Astrocyte (in vitro differentiated cells and primary cell): ENCODE data around the gene ATXN2L. TPM values are rescaled to one million over a fixed set of nuclear protein-coding genes. Genes with fewer than 3 reads are reported as not detected.
A peak's percentile ranks its signal among the peaks of the same experiment; 100 is the strongest.

Experiments used
- DNase-seq: peaks from one replicate; pipeline ENCODE4 v3.0.0-alpha.2; 2010; ENCODE audit warnings: low read depth
- FAIRE-seq: peaks from 2 replicates; lab custom pipeline; 2011; peaks lifted over from hg19 to GRCh38; lab: Jason Lieb, UNC
- H2AFZ ChIP-seq: 2 replicates; pipeline ENCODE4 v1.6.0; 2012; ENCODE audit warnings: low read depth, low read length, inconsistent platforms
- H3K27ac ChIP-seq: 2 replicates; pipeline ENCODE4 v1.5.1; 2011; ENCODE audit warnings: low read depth, low read length, inconsistent platforms
- H3K27me3 ChIP-seq: 2 replicates; pipeline ENCODE4 v1.6.0; 2011; ENCODE audit warnings: low read length, inconsistent platforms; ENCODE audit not compliant: insufficient read depth
- H3K36me3 ChIP-seq: 2 replicates; pipeline ENCODE4 v1.5.1; 2011; ENCODE audit warnings: low read length, inconsistent platforms; ENCODE audit not compliant: insufficient read depth
- H3K4me1 ChIP-seq: 2 replicates; pipeline ENCODE4 v1.5.1; 2011; ENCODE audit warnings: low read length, inconsistent platforms; ENCODE audit not compliant: insufficient read depth
- H3K4me2 ChIP-seq: 2 replicates; pipeline ENCODE4 v1.6.0; 2012; ENCODE audit warnings: low read length, inconsistent platforms
- H3K4me3 ChIP-seq: 2 replicates; pipeline ENCODE4 v1.5.1; 2011; ENCODE audit warnings: low read depth, mild to moderate bottlenecking, low read length, inconsistent platforms; ENCODE audit not compliant: insufficient read depth
- H3K79me2 ChIP-seq: 2 replicates; pipeline ENCODE4 v1.6.0; 2012; ENCODE audit warnings: mild to moderate bottlenecking, low read length, inconsistent platforms; ENCODE audit not compliant: insufficient read depth
- H3K9ac ChIP-seq: 2 replicates; pipeline ENCODE4 v1.6.0; 2012; ENCODE audit warnings: mild to moderate bottlenecking, low read length, inconsistent platforms
- H3K9me3 ChIP-seq: 2 replicates; pipeline ENCODE4 v1.5.1; 2012; ENCODE audit warnings: low read depth, mild to moderate bottlenecking, low read length, inconsistent platforms; ENCODE audit not compliant: insufficient read depth
- H4K20me1 ChIP-seq: 2 replicates; pipeline ENCODE4 v1.6.0; 2012; ENCODE audit warnings: low read length, inconsistent platforms; ENCODE audit not compliant: insufficient read depth
- H3K27ac Mint-ChIP-seq: one replicate; pipeline ENCODE4 v1.8.0; 2021; ENCODE audit warnings: mild to moderate bottlenecking, mixed read lengths; ENCODE audit not compliant: unreplicated experiment
- H3K27me3 Mint-ChIP-seq: one replicate; pipeline ENCODE4 v1.8.0; 2021; ENCODE audit warnings: low read depth, mixed read lengths; ENCODE audit not compliant: unreplicated experiment
- H3K36me3 Mint-ChIP-seq: one replicate; pipeline ENCODE4 v1.8.0; 2021; ENCODE audit warnings: low read depth, mixed read lengths; ENCODE audit not compliant: unreplicated experiment
- H3K4me1 Mint-ChIP-seq: one replicate; pipeline ENCODE4 v1.8.0; 2021; ENCODE audit warnings: low read depth, mixed read lengths; ENCODE audit not compliant: unreplicated experiment
- H3K4me3 Mint-ChIP-seq: one replicate; pipeline ENCODE4 v1.8.0; 2021; ENCODE audit warnings: mild to moderate bottlenecking, moderate library complexity, mixed read lengths; ENCODE audit not compliant: unreplicated experiment
- H3K9me3 Mint-ChIP-seq: one replicate; pipeline ENCODE4 v1.8.0; 2021; ENCODE audit warnings: mild to moderate bottlenecking, mixed read lengths; ENCODE audit not compliant: unreplicated experiment
- EZH2 ChIP-seq: IDR thresholded peaks from 2 replicates; pipeline ENCODE4 v1.6.1; 2012; ENCODE audit warnings: mild to moderate bottlenecking, low read length, inconsistent platforms; ENCODE audit not compliant: insufficient read depth
- total RNA-seq: library from RNA; stranded (reverse); gene quantifications from 2 replicates; pipeline ENCODE4 v1.2.1, GENCODE V29; 2021
- TF ChIP-seq, protein P1 (sequence below): IDR thresholded peaks from 2 replicates; pipeline ENCODE4 v1.5.1; 2011; ENCODE audit warnings: low read depth, mild to moderate bottlenecking, inconsistent platforms, low read length, moderate library complexity; ENCODE audit not compliant: insufficient read depth

The ATXN2L gene
- total RNA-seq, 1 donor from 2014 or later = 191 TPM

DNA sequence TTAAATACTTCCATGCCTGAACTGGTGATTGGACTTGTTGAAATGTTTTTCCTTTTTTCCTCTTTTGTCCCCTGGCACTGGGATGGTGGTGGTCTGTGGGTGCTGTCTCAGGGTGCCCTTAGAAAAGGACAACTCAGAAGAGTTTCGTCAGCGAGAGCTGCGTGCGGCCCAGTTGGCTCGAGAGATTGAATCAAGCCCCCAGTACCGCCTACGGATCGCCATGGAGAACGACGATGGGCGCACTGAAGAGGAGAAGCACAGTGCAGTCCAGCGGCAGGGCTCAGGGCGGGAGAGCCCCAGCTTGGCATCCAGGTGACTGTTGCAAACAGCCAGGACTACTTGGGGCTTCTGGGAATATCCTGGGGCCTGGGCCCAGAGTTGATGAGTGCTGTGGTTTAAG is 6.9 kb downstream of the ATXN2L start:
- H3K27ac ChIP-seq = no peak overlapping the region
- peaks cover 15% of the 10 kb centered on the region for H3K4me1 ChIP-seq
- peaks cover 73% of the 10 kb centered on the region for H3K79me2 ChIP-seq
- H4K20me1 ChIP-seq = peaks cover 97% of the 10 kb centered on the region
- no peak overlapping the region for H2AFZ ChIP-seq
- peaks cover 46% of the 10 kb centered on the region for H3K36me3 Mint-ChIP-seq
- H3K27me3 ChIP-seq = no peaks in the 10 kb centered on the region
- H3K27ac Mint-ChIP-seq = no peak overlapping the region
- H3K4me1 Mint-ChIP-seq = peaks cover 31% of the 10 kb centered on the region
- no peak overlapping the region for H3K4me3 ChIP-seq
- no peak overlapping the region for H3K4me2 ChIP-seq
- H3K4me3 Mint-ChIP-seq = peak overlapping the region; percentile 27
- H3K27me3 Mint-ChIP-seq = no peaks in the 10 kb centered on the region
- no peak for DNase-seq
- H3K9ac ChIP-seq = no peak overlapping the region
- no peaks in the 10 kb centered on the region for H3K9me3 ChIP-seq
- FAIRE-seq = no peak
- no peaks in the 10 kb centered on the region for H3K9me3 Mint-ChIP-seq
- TF ChIP-seq EZH2 = no peak
- TF ChIP-seq, protein P1, sequence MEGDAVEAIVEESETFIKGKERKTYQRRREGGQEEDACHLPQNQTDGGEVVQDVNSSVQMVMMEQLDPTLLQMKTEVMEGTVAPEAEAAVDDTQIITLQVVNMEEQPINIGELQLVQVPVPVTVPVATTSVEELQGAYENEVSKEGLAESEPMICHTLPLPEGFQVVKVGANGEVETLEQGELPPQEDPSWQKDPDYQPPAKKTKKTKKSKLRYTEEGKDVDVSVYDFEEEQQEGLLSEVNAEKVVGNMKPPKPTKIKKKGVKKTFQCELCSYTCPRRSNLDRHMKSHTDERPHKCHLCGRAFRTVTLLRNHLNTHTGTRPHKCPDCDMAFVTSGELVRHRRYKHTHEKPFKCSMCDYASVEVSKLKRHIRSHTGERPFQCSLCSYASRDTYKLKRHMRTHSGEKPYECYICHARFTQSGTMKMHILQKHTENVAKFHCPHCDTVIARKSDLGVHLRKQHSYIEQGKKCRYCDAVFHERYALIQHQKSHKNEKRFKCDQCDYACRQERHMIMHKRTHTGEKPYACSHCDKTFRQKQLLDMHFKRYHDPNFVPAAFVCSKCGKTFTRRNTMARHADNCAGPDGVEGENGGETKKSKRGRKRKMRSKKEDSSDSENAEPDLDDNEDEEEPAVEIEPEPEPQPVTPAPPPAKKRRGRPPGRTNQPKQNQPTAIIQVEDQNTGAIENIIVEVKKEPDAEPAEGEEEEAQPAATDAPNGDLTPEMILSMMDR = no peak
- H3K36me3 ChIP-seq = peaks cover 81% of the 10 kb centered on the region

DNA sequence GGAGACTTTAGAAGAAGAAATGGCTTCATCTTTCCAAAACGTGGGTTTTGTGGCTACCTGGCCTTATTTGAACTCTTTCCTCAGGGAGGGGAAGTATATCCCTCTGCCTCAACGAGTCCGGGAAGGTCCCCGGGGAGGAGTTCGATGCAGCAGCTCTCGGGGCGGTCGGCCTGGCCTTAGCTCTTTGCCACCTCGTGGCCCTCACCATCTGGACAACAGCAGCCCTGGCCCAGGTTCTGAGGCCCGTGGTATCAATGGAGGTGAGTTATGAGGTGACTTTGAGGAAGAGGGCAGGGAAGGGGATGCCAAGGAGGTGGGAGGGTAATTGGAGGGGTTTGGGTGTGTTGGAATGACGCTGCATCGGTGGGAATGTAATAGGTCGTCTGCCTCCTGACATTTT is 7.7 kb downstream of the ATXN2L start:
- peaks cover 81% of the 10 kb centered on the region for H3K36me3 ChIP-seq
- Mint-ChIP-seq H3K4me1 (peaks cover 25% of the 10 kb centered on the region), H3K27ac (no peak overlapping the region), H3K9me3 (no peaks in the 10 kb centered on the region), H3K27me3 (no peaks in the 10 kb centered on the region), H3K4me3 (no peak overlapping the region), H3K36me3 (peaks cover 48% of the 10 kb centered on the region)
- H3K4me2 ChIP-seq = no peak overlapping the region
- FAIRE-seq (no peak), DNase-seq (no peak)
- no peak overlapping the region for H3K4me3 ChIP-seq
- H4K20me1 ChIP-seq = peaks cover 97% of the 10 kb centered on the region
- H3K27me3 ChIP-seq = no peaks in the 10 kb centered on the region
- H3K9ac ChIP-seq = no peak overlapping the region
- no peak overlapping the region for H3K27ac ChIP-seq
- H3K9me3 ChIP-seq = no peaks in the 10 kb centered on the region
- H3K4me1 ChIP-seq = peaks cover 7% of the 10 kb centered on the region
- peaks cover 70% of the 10 kb centered on the region for H3K79me2 ChIP-seq
- no peak for TF ChIP-seq EZH2
- TF ChIP-seq, protein P1 = no peak
- no peak overlapping the region for H2AFZ ChIP-seq

DNA sequence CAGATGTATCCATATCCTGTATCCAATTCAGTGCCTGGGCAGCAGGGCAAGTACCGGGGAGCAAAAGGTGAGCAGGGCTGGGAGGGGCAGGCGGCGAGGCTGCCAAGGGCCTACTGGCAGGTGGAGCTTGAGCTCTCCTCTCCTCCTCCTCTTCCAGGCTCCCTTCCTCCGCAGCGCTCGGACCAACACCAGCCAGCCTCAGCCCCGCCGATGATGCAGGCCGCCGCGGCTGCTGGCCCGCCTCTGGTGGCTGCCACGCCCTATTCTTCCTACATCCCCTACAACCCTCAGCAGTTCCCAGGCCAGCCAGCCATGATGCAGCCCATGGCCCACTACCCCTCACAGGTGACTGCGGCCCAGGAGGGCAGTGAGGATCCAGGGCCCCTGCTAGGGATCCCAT is 11.6 kb downstream of the ATXN2L start:
- Histone ChIP-seq H4K20me1 (peaks cover 77% of the 10 kb centered on the region), H2AFZ (no peak overlapping the region), H3K9me3 (no peaks in the 10 kb centered on the region), H3K9ac (no peak overlapping the region), H3K4me1 (no peaks in the 10 kb centered on the region), H3K4me2 (no peak overlapping the region), H3K79me2 (peaks cover 32% of the 10 kb centered on the region), H3K36me3 (peaks cover 65% of the 10 kb centered on the region), H3K27ac (no peak overlapping the region), H3K4me3 (no peak overlapping the region), H3K27me3 (no peaks in the 10 kb centered on the region)
- H3K4me1 Mint-ChIP-seq = peaks cover 4% of the 10 kb centered on the region
- no peaks in the 10 kb centered on the region for H3K9me3 Mint-ChIP-seq
- no peak overlapping the region for H3K27ac Mint-ChIP-seq
- H3K4me3 Mint-ChIP-seq = no peak overlapping the region
- DNase-seq (no peak), FAIRE-seq (no peak)
- H3K27me3 Mint-ChIP-seq = no peaks in the 10 kb centered on the region
- H3K36me3 Mint-ChIP-seq = peaks cover 35% of the 10 kb centered on the region
- no peak for TF ChIP-seq EZH2
- TF ChIP-seq, protein P1 = no peak
